Panc1 (cell line): ENCODE results near the gene ZNF428. TPM values are rescaled to one million over a fixed set of nuclear protein-coding genes. Genes with fewer than 3 reads are reported as not detected.

ENCODE experiments used
- total RNA-seq: library from RNA; stranded (reverse); gene quantifications from one replicate; pipeline ENCODE4 v1.2.1, GENCODE V29; 2021; ENCODE audit not compliant: unreplicated experiment

ZNF428 gene
- total RNA-seq, 1 experiment from 2014 or later: 45.6 TPM

Other genes with a start within 250 kb of the ZNF428 start
- gene TEX101, start 204.7 kb downstream of the ZNF428 start, total RNA-seq: not detected
- 0.46 TPM for gene LYPD3, start 154.0 kb downstream of the ZNF428 start, total RNA-seq
- 6.7 TPM for gene PHLDB3, start 114.9 kb downstream of the ZNF428 start, total RNA-seq
- gene ETHE1, start 92.4 kb downstream of the ZNF428 start, total RNA-seq: 15.6 TPM
- 1.9 TPM for gene ZNF575, start 86.4 kb downstream of the ZNF428 start, total RNA-seq
- gene XRCC1, start 44.1 kb downstream of the ZNF428 start, total RNA-seq: 20.1 TPM
- gene PINLYP, start 43.8 kb downstream of the ZNF428 start, total RNA-seq: 0.21 TPM
- 20.4 TPM for gene IRGQ, start 23.5 kb downstream of the ZNF428 start, total RNA-seq
- 14.1 TPM for gene ZNF576, start 23.0 kb downstream of the ZNF428 start, total RNA-seq
- 0.10 TPM for gene SRRM5, start 7.5 kb downstream of the ZNF428 start, total RNA-seq
- 2.7 TPM for gene CADM4, start 20.2 kb upstream of the ZNF428 start, total RNA-seq
- 5.3 TPM for gene PLAUR, start 50.5 kb upstream of the ZNF428 start, total RNA-seq
- not detected for gene IRGC, start 96.4 kb upstream of the ZNF428 start, total RNA-seq
- 49.9 TPM for gene SMG9, start 135.3 kb upstream of the ZNF428 start, total RNA-seq
- 29.7 TPM for gene KCNN4, start 161.3 kb upstream of the ZNF428 start, total RNA-seq
- gene LYPD5, start 182.8 kb upstream of the ZNF428 start, total RNA-seq: 0.87 TPM
- 6.9 TPM for gene ZNF283, start 207.7 kb upstream of the ZNF428 start, total RNA-seq